Ishikawa (cell line): Measurements from ENCODE around the gene RAPSN.

Experiments used
- CEBPB ChIP-seq: IDR thresholded peaks from 2 replicates; pipeline ENCODE4 v1.6.1; 2012
- CREB1 ChIP-seq: IDR thresholded peaks from 2 replicates; pipeline ENCODE4 v1.6.1; 2012; ENCODE audit warnings: low read depth
- EP300 ChIP-seq: IDR thresholded peaks from 2 replicates; pipeline ENCODE4 v1.6.1; 2012; ENCODE audit warnings: borderline replicate concordance
- FOXM1 ChIP-seq: IDR thresholded peaks from 2 replicates; pipeline ENCODE4 v1.6.1; 2012; ENCODE audit warnings: low read depth, borderline replicate concordance
- NFIC ChIP-seq: IDR thresholded peaks from 2 replicates; pipeline ENCODE4 v1.6.1; 2012
- RAD21 ChIP-seq: IDR thresholded peaks from 2 replicates; pipeline ENCODE4 v1.6.1; 2012; ENCODE audit warnings: low read depth
- TAF1 ChIP-seq: IDR thresholded peaks from 2 replicates; pipeline ENCODE4 v1.6.1; 2012; ENCODE audit warnings: low read depth, mild to moderate bottlenecking
- TCF12 ChIP-seq: IDR thresholded peaks from 2 replicates; pipeline ENCODE4 v1.6.1; 2012; ENCODE audit warnings: low read depth
- TEAD4 ChIP-seq: IDR thresholded peaks from 2 replicates; pipeline ENCODE4 v1.6.1; 2012
- YY1 ChIP-seq: IDR thresholded peaks from 2 replicates; pipeline ENCODE4 v1.6.1; 2012; ENCODE audit warnings: low read depth
- ZBTB7A ChIP-seq: IDR thresholded peaks from 2 replicates; pipeline ENCODE4 v1.6.1; 2012; ENCODE audit warnings: low read depth
- TF ChIP-seq, protein P1 (sequence below): IDR thresholded peaks from 2 replicates; pipeline ENCODE4 v1.6.1; 2012
- TF ChIP-seq, protein P2 (sequence below): IDR thresholded peaks from 2 replicates; pipeline ENCODE4 v1.6.1; 2012; ENCODE audit warnings: low read depth, mild to moderate bottlenecking

DNA sequence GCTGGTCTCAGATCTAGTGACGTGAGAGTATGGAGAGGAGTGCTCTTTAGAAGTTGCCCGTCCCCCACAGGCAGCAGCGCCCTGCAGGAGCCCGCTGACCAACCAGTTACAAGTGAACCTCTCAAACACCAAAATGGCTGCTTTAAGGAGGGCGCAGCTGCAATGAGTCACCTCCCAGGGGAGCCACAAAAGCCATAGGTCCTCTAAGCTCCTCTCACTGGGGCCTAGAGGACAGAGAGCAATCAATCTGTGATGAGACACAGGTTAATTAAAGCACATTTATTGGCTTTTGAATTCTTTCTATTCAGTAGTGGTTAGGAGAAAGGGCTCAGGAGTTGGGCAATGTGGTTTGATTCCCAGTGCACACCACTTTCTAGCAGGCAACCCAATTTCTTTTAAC, 15.5 kb upstream of the RAPSN start:
- no peak for TF ChIP-seq EP300
- TF ChIP-seq YY1 = no peak
- TF ChIP-seq, protein P1, sequence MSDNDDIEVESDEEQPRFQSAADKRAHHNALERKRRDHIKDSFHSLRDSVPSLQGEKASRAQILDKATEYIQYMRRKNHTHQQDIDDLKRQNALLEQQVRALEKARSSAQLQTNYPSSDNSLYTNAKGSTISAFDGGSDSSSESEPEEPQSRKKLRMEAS = no peak
- TF ChIP-seq FOXM1 = no peak
- TF ChIP-seq RAD21 = no peak
- TF ChIP-seq TAF1 = no peak
- TF ChIP-seq TEAD4 = no peak
- no peak for TF ChIP-seq ZBTB7A
- TF ChIP-seq CEBPB = no peak
- TF ChIP-seq NFIC = no peak
- TF ChIP-seq TCF12 = no peak
- TF ChIP-seq, protein P2, sequence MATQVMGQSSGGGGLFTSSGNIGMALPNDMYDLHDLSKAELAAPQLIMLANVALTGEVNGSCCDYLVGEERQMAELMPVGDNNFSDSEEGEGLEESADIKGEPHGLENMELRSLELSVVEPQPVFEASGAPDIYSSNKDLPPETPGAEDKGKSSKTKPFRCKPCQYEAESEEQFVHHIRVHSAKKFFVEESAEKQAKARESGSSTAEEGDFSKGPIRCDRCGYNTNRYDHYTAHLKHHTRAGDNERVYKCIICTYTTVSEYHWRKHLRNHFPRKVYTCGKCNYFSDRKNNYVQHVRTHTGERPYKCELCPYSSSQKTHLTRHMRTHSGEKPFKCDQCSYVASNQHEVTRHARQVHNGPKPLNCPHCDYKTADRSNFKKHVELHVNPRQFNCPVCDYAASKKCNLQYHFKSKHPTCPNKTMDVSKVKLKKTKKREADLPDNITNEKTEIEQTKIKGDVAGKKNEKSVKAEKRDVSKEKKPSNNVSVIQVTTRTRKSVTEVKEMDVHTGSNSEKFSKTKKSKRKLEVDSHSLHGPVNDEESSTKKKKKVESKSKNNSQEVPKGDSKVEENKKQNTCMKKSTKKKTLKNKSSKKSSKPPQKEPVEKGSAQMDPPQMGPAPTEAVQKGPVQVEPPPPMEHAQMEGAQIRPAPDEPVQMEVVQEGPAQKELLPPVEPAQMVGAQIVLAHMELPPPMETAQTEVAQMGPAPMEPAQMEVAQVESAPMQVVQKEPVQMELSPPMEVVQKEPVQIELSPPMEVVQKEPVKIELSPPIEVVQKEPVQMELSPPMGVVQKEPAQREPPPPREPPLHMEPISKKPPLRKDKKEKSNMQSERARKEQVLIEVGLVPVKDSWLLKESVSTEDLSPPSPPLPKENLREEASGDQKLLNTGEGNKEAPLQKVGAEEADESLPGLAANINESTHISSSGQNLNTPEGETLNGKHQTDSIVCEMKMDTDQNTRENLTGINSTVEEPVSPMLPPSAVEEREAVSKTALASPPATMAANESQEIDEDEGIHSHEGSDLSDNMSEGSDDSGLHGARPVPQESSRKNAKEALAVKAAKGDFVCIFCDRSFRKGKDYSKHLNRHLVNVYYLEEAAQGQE = no peak
- TF ChIP-seq CREB1 = no peak
